ENCODE data around the gene MRPL23. TPM values are rescaled to one million over a fixed set of nuclear protein-coding genes. Genes with fewer than 3 reads are reported as not detected.

Gene MRPL23
- total and polyA plus RNA-seq, 9 of the 15 experiments (the other 6 are each of a cell fraction or from before 2014, with no cell fraction given), result 0.44 to 109 (median 37.4) TPM

GRCh38 chr11:1949302-1949701, 2.2 kb downstream of the MRPL23 start:
- no peaks in the 10 kb centered on the region for H3K9me1 ChIP-seq (ENCODE audit: control insufficient read depth, insufficient read depth, low read length)
- intact Hi-C loops (cut with micrococcal nuclease), result no loop called here
- DNase-seq (ENCODE audit: extremely low read depth in 1 of 4, low spot score in 3 of 4) (no peak), ATAC-seq (no peak), FAIRE-seq (no peak)
- no peaks in the 10 kb centered on the region for H3K27me3 ChIP-seq (ENCODE audit: control insufficient read depth in 2 of 2, insufficient read depth in 2 of 2, low read length in 2 of 2)
- H3K4me3 ChIP-seq, result no peak overlapping the region
- POLR2A ChIA-PET, result interaction anchor here (0.7 to 1.1 kb wide), 2 partner anchors 12 to 185 kb away, joined by 3 read pairs; no protein-coding TSS in a partner anchor
- H3K9ac ChIP-seq (ENCODE audit: insufficient read depth in 1 of 2, low read depth in 2 of 2, low read length in 2 of 2), result no peak overlapping the region
- no peaks in the 10 kb centered on the region for H3K79me2 ChIP-seq (ENCODE audit: control insufficient read depth, insufficient read depth, low read length)
- no TSS peak for BruUV-seq (replicated peaks)
- WGBS (ENCODE audit: insufficient coverage, low coverage, missing lambda C conversion rate), result no CpG with 5 or more reads among the region's 6 CpGs
- in situ Hi-C loops (cut with MboI), result no loop called here
- CTCF ChIA-PET (ENCODE audit: low intra/inter-chr PET ratio), result interaction anchor here (3.3 kb wide), 1 partner anchor 53 kb away, joined by 25 read pairs; no protein-coding TSS in a partner anchor
- no peaks in the 10 kb centered on the region for H3K36me3 ChIP-seq (ENCODE audit: control insufficient read depth, insufficient read depth, low read length)
- H2AFZ ChIP-seq (ENCODE audit: low read depth, low read length), result no peak overlapping the region
- no peaks in the 10 kb centered on the region for H3K4me1 ChIP-seq (replicated peaks in 1 of 2; ENCODE audit: control insufficient read depth in 2 of 2, insufficient read depth in 2 of 2, low read length in 2 of 2)
- H3K9me3 ChIP-seq (replicated peaks; ENCODE audit: control insufficient read depth, insufficient read depth, low read depth, low read length), result no peaks in the 10 kb centered on the region
- H3K4me2 ChIP-seq (ENCODE audit: insufficient read depth, low read length), result no peak overlapping the region
- H3K27ac ChIP-seq (ENCODE audit: extremely low read depth, low read depth, low read length), result no peak overlapping the region
- H4K20me1 ChIP-seq (replicated peaks; ENCODE audit: control insufficient read depth, insufficient read depth, low read length), result no peaks in the 10 kb centered on the region
- TF ChIP-seq RERE (CRISPR knock-in tag; IDR thresholded peaks at IDR 0.05; ENCODE audit: borderline replicate concordance) (no peak), PTTG1 (tag; IDR thresholded peaks at IDR 0.05; ENCODE audit: low read depth) (no peak), NR2C1 (IDR thresholded peaks at IDR 0.05) (no peak), NR2C1 (tag; IDR thresholded peaks at IDR 0.05) (no peak), STAG1 (CRISPR knock-in tag; IDR thresholded peaks at IDR 0.05; ENCODE audit: borderline replicate concordance) (no peak), ZBTB33 (CRISPR knock-in tag; IDR thresholded peaks at IDR 0.05) (no peak), SFPQ (IDR thresholded peaks at IDR 0.05; ENCODE audit: low read depth, low read length) (no peak), HDGF (IDR thresholded peaks at IDR 0.05) (no peak), DDX20 (tag; IDR thresholded peaks at IDR 0.05; ENCODE audit: low read depth) (no peak)
- TF ChIP-seq, protein P1, sequence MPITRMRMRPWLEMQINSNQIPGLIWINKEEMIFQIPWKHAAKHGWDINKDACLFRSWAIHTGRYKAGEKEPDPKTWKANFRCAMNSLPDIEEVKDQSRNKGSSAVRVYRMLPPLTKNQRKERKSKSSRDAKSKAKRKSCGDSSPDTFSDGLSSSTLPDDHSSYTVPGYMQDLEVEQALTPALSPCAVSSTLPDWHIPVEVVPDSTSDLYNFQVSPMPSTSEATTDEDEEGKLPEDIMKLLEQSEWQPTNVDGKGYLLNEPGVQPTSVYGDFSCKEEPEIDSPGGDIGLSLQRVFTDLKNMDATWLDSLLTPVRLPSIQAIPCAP (CRISPR knock-in tag; IDR thresholded peaks at IDR 0.05; ENCODE audit: borderline replicate concordance), result no peak
- TF ChIP-seq, protein P2, sequence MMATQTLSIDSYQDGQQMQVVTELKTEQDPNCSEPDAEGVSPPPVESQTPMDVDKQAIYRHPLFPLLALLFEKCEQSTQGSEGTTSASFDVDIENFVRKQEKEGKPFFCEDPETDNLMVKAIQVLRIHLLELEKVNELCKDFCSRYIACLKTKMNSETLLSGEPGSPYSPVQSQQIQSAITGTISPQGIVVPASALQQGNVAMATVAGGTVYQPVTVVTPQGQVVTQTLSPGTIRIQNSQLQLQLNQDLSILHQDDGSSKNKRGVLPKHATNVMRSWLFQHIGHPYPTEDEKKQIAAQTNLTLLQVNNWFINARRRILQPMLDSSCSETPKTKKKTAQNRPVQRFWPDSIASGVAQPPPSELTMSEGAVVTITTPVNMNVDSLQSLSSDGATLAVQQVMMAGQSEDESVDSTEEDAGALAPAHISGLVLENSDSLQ (IDR thresholded peaks at IDR 0.05), result no peak

Measured in K562 (cell line).